ENCODE measurements around the gene LRMDA. TPM values are rescaled to one million over a fixed set of nuclear protein-coding genes. Genes with fewer than 3 reads are reported as not detected.

The LRMDA gene
- total RNA-seq, 4 donors from 2014 or later = 1.5 to 15.7 (median 4.6) TPM

DNA sequence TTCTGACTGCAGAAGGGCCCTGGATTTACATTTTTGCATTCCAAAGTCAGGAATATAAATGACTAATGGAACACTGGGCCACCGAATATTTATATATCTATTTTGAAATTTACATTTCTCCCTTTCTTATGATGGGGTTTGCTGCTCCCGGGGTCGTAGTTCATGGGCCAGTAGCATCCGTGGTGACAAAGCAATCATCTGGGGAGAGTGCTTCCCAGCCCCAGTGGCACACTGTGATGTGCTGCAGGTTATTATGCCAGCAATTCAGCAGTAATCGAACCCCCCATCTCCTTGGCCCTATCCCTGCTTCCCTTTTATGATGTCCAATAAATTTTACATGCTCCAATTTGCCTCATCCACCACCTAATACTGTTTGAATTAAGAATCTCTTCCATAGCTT, 837.5 kb downstream of the LRMDA start:
- no peak for DNase-seq
- TF ChIP-seq, protein P1, sequence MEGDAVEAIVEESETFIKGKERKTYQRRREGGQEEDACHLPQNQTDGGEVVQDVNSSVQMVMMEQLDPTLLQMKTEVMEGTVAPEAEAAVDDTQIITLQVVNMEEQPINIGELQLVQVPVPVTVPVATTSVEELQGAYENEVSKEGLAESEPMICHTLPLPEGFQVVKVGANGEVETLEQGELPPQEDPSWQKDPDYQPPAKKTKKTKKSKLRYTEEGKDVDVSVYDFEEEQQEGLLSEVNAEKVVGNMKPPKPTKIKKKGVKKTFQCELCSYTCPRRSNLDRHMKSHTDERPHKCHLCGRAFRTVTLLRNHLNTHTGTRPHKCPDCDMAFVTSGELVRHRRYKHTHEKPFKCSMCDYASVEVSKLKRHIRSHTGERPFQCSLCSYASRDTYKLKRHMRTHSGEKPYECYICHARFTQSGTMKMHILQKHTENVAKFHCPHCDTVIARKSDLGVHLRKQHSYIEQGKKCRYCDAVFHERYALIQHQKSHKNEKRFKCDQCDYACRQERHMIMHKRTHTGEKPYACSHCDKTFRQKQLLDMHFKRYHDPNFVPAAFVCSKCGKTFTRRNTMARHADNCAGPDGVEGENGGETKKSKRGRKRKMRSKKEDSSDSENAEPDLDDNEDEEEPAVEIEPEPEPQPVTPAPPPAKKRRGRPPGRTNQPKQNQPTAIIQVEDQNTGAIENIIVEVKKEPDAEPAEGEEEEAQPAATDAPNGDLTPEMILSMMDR (IDR thresholded peaks at IDR 0.05) = no peak
- TF ChIP-seq POLR2A (IDR thresholded peaks at IDR 0.05) = no peak
- Histone ChIP-seq H3K4me1 (no peaks in the 10 kb centered on the region), H3K9me3 (no peaks in the 10 kb centered on the region), H3K27ac (no peak overlapping the region), H3K4me3 (no peak overlapping the region), H3K36me3 (no peaks in the 10 kb centered on the region), H3K27me3 (no peaks in the 10 kb centered on the region)
- intact Hi-C loops (cut with DNase I; ENCODE audit: low total_unique reads) = no loop called here

DNA sequence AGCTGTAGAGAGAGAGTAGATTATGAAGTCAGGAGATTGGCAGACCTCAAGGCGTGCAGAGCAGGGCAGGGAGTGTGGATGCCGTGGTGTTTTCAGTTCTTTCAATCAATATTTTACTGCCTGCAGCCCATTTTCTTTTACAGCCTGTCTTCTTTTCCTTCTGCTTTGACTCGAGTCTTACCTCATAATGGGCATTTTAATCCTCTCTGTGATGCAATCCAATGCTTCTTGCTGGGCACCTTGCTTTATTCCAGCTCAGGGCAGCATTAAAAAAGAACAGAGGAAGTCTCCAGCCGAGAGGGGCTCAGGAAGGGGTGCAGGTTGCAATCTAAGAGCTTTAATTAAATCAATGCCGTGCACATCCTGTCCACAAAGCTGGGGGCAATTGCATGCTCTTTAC, 839.0 kb downstream of the LRMDA start:
- no peak overlapping the region for H3K27ac ChIP-seq
- no peaks in the 10 kb centered on the region for H3K27me3 ChIP-seq
- no peaks in the 10 kb centered on the region for H3K4me1 ChIP-seq
- H3K9me3 ChIP-seq = peaks cover 0 to 7% of the 10 kb centered on the region in 2 donors
- TF ChIP-seq, protein P1 (IDR thresholded peaks at IDR 0.05) = no peak
- no peak for TF ChIP-seq POLR2A (IDR thresholded peaks at IDR 0.05)
- no peaks in the 10 kb centered on the region for H3K36me3 ChIP-seq
- no peak overlapping the region for H3K4me3 ChIP-seq
- no peak for DNase-seq
- intact Hi-C loops (cut with DNase I; ENCODE audit: low total_unique reads) = no loop called here

DNA sequence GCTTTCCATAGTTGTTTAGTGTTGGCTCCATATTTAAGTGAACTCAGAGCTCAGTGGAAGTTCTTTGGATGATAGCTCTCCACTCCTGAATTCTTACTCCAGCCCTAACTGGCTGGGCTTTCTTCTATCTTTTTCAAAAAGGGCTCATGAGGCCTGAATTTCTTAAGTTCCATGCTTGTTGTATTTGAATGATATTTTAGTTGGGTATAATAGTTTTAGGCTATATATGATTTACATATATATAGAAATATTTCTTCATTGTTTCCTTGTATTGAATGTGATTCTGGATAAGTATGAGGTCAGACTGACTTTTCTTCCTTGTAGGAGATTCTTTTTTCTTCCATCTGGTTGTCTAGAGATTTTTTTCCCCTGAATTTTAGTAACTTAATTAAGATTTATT, 843.5 kb downstream of the LRMDA start:
- peaks cover 0 to 7% of the 10 kb centered on the region in 2 donors for H3K9me3 ChIP-seq
- TF ChIP-seq, protein P1 (IDR thresholded peaks at IDR 0.05) = no peak
- TF ChIP-seq POLR2A (IDR thresholded peaks at IDR 0.05) = no peak

DNA sequence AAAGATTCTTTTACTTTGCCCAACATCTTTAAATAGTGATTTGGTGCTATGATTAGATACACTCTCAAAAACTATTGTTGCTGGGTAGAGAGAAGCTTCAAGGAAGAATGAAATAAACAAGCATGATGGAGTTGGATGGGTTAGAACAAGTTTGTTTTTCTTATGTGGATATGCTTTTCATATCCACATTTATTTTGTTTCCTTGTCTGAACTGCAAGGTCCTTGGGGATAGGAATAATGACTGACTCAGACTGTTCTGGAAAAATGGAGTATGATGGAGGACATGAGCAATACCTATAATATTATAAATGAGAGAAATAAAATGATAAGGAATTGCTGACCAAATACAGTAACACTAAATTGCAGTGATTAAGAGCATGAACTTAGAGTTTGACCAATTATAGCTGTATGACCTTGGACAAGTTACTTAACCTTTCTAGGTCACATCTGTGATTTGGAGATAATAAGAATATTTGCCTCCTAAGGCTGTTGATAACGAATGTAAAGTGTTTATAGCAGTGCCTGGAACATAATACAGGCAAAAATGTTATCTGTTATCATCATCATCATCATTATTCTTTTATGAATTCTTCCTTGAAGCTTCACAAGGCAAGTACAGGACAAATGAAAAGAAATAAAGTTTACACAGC, 847.5 kb downstream of the LRMDA start:
- Histone ChIP-seq H3K4me1 (no peaks in the 10 kb centered on the region), H3K4me3 (no peak overlapping the region), H3K27ac (no peak overlapping the region), H3K36me3 (no peaks in the 10 kb centered on the region), H3K27me3 (no peaks in the 10 kb centered on the region), H3K9me3 (peaks cover 0 to 7% of the 10 kb centered on the region in 2 donors)
- DNase-seq = no peak
- TF ChIP-seq, protein P1 (IDR thresholded peaks at IDR 0.05) = no peak
- no peak for TF ChIP-seq POLR2A (IDR thresholded peaks at IDR 0.05)
- intact Hi-C loops (cut with DNase I; ENCODE audit: low total_unique reads) = no loop called here

More for the DNA sequence above, 843.5 kb downstream of the LRMDA start:
- no peak for DNase-seq
- no peaks in the 10 kb centered on the region for H3K36me3 ChIP-seq
- H3K4me1 ChIP-seq = no peaks in the 10 kb centered on the region
- intact Hi-C loops (cut with DNase I; ENCODE audit: low total_unique reads) = no loop called here
- H3K27me3 ChIP-seq = no peaks in the 10 kb centered on the region
- H3K4me3 ChIP-seq = no peak overlapping the region
- no peak overlapping the region for H3K27ac ChIP-seq

DNA sequence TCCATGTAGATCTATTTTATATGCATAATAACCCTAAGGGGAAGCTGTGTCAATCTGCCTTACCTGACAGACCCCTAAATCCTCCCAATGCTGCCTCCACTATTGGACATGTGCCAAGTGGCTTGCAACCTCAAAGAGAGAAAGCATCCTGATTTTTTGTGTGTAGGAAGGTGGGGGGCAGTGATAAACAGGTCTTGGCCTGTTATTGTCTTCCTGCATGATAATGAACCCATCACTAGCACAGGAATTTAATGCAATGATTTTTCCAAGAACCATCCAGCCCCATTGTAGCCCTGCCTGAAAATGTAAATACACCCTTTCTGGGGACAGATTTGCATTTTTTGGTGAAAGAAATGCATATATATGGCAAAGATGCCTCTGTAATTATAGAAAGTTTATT, 850.2 kb downstream of the LRMDA start:
- H3K4me3 ChIP-seq = no peak overlapping the region
- peak overlapping the region; percentile 3 to 47 for H3K27ac ChIP-seq
- intact Hi-C loops (cut with DNase I; ENCODE audit: low total_unique reads) = no loop called here
- H3K9me3 ChIP-seq = no peaks in the 10 kb centered on the region
- DNase-seq = peak in 1 of 2 donors; percentile 36
- H3K36me3 ChIP-seq = no peaks in the 10 kb centered on the region
- no peaks in the 10 kb centered on the region for H3K27me3 ChIP-seq
- H3K4me1 ChIP-seq = peaks cover 0 to 6% of the 10 kb centered on the region in 2 donors
- TF ChIP-seq, protein P1 (IDR thresholded peaks at IDR 0.05) = no peak
- no peak for TF ChIP-seq POLR2A (IDR thresholded peaks at IDR 0.05)
